Fibroblast of villous mesenchyme (primary cell): ENCODE data around the gene CFDP1. TPM values are rescaled to one million over a fixed set of nuclear protein-coding genes. Genes with fewer than 3 reads are reported as not detected.

Experiments
- DNase-seq: peaks from one replicate; pipeline ENCODE4 v3.0.0-alpha.2; 2010; ENCODE audit warnings: low read depth
- H3K4me3 ChIP-seq: 2 replicates; pipeline ENCODE4 v1.5.1; 2011; ENCODE audit warnings: low read depth, mild to moderate bottlenecking, low read length
- CTCF ChIP-seq: IDR thresholded peaks from 2 replicates; pipeline ENCODE4 v1.5.1; 2012; ENCODE audit warnings: low read depth, mild to moderate bottlenecking, low read length; ENCODE audit not compliant: insufficient read depth
- total RNA-seq: library from RNA; depleted of rRNA; stranded (reverse); fragments of >200 nt; gene quantifications from 2 replicates; pipeline ENCODE4 v1.2.3, GENCODE V29; 2012

Gene CFDP1
- total RNA-seq, 1 donor, result 39.7 TPM

GRCh38 chr16:75464122-75464918, 31.0 kb upstream of the CFDP1 start, which contains the start of gene TMEM170A:
Gene TMEM170A (minus strand): TSS chr16:75464689. CDS start chr16:75464600, 89 bp downstream.
- peak; percentile 99 for DNase-seq
- peak; percentile 100 for TF ChIP-seq CTCF
- H3K4me3 ChIP-seq, result peak within 1 kb of the TSS; percentile 81

- peak; percentile 9 for DNase-seq
- peak overlapping the region; percentile 81 for H3K4me3 ChIP-seq
Measured at GRCh38 chr16:75463389-75464121, 30.3 kb upstream of the CFDP1 start.

- peak overlapping the region; percentile 81 for H3K4me3 ChIP-seq
- TF ChIP-seq CTCF, result no peak
- peak; percentile 12 for DNase-seq
Measured at GRCh38 chr16:75462806-75463205, 29.5 kb upstream of the CFDP1 start.

GRCh38 chr16:75461575-75461974, 28.3 kb upstream of the CFDP1 start:
- no peak for DNase-seq
- no peak overlapping the region for H3K4me3 ChIP-seq
- no peak for TF ChIP-seq CTCF

- DNase-seq, result peak; percentile 21
- H3K4me3 ChIP-seq, result no peak overlapping the region
- no peak for TF ChIP-seq CTCF
Measured at GRCh38 chr16:75460446-75460845, 27.1 kb upstream of the CFDP1 start.

- DNase-seq, result no peak
- H3K4me3 ChIP-seq, result no peak overlapping the region
- no peak for TF ChIP-seq CTCF
Measured at GRCh38 chr16:75459691-75460090, 26.4 kb upstream of the CFDP1 start.

- TF ChIP-seq CTCF, result no peak
- DNase-seq, result no peak
- H3K4me3 ChIP-seq, result no peak overlapping the region
Measured at GRCh38 chr16:75458439-75458838, 25.1 kb upstream of the CFDP1 start.
